Endothelial cell of umbilical vein (primary cell): ENCODE results near the gene GRM4. TPM values are rescaled to one million over a fixed set of nuclear protein-coding genes. Genes with fewer than 3 reads are reported as not detected.

Experiments
- BruUV-seq: library from RNA; stranded (reverse); fragments of 400-500 nt; replicated peaks from 2 replicates; lab custom pipeline; 2021; lab: Mats Ljungman, UMichigan
- CTCF ChIA-PET: fragments of 300-600, 350-600 bp; sonication (Branson Sonifier 250); formaldehyde crosslinking; loops from one replicate; lab custom pipeline; 2021; ENCODE audit warnings: antibody characterized with exemption, inconsistent platforms; lab: Charles Lee
- POLR2A ChIA-PET: fragments of 300-600, 350-600 bp; sonication (Branson Sonifier 250); formaldehyde crosslinking; loops from one replicate; lab custom pipeline; 2021; ENCODE audit warnings: antibody characterized with exemption, inconsistent platforms; lab: Charles Lee
- DNase-seq: peaks from one replicate; pipeline ENCODE4 v3.0.0-alpha.2; 2011; ENCODE audit warnings: low read depth, low spot score
- FAIRE-seq: peaks from 2 replicates; lab custom pipeline; 2011; peaks lifted over from hg19 to GRCh38; lab: Jason Lieb, UNC
- H2AFZ ChIP-seq: 2 replicates; pipeline ENCODE4 v1.6.0; 2012; ENCODE audit warnings: low read depth, low read length, control low read depth, inconsistent platforms
- H3K27ac ChIP-seq: 2 replicates; pipeline ENCODE4 v1.5.1; 2011; ENCODE audit warnings: low read depth, mild to moderate bottlenecking, control low read depth, low read length, moderate library complexity; ENCODE audit not compliant: insufficient read depth
- H3K27me3 ChIP-seq, 2 experiments: 2 replicates each; pipeline versions ENCODE4 v1.6.0 to v1.6.1; 2011; ENCODE audit warnings: low read length in 2 of 2, mixed read lengths in 1 of 2; ENCODE audit not compliant: control insufficient read depth in 2 of 2, insufficient read depth in 2 of 2
- H3K36me3 ChIP-seq, 2 experiments: 2 replicates in 1 of 2; 3 replicates in 1 of 2; pipeline ENCODE4 v1.5.1; 2011; ENCODE audit warnings: low read length in 2 of 2, mild to moderate bottlenecking in 1 of 2, moderate library complexity in 1 of 2; ENCODE audit not compliant: control insufficient read depth in 2 of 2, insufficient read depth in 2 of 2; ENCODE audit errors: extremely low read depth in 1 of 2
- H3K4me1 ChIP-seq: 3 replicates; pipeline ENCODE4 v1.5.1; 2011; ENCODE audit warnings: mild to moderate bottlenecking, low read length; ENCODE audit not compliant: control insufficient read depth, insufficient read depth; ENCODE audit errors: extremely low read depth
- H3K4me2 ChIP-seq: 2 replicates; pipeline ENCODE4 v1.6.1; 2011; ENCODE audit warnings: low read length, control low read depth, mixed read lengths; ENCODE audit not compliant: insufficient read depth
- H3K4me3 ChIP-seq, 3 experiments: fragments of 200-600 bp in 1 of 3; sonication (generic), shearing (Covaris generic) in 1 of 3; replicated peaks in 1 of 3; 2 replicates each; pipeline ENCODE4 v1.5.1; 2011 to 2016; ENCODE audit warnings: control low read depth in 3 of 3, low read length in 3 of 3, mild to moderate bottlenecking in 2 of 3, inconsistent platforms in 1 of 3, low read depth in 1 of 3, moderate library complexity in 1 of 3; ENCODE audit not compliant: insufficient read depth in 1 of 3
- H3K79me2 ChIP-seq: 2 replicates; pipeline ENCODE4 v1.6.0; 2012; ENCODE audit warnings: low read length, inconsistent platforms; ENCODE audit not compliant: control insufficient read depth, insufficient read depth
- H3K9ac ChIP-seq: replicated peaks from 2 replicates; pipeline ENCODE3; 2011; ENCODE audit warnings: low read length, control low read depth; ENCODE audit not compliant: insufficient read depth; ENCODE audit errors: extremely low read depth
- H3K9me1 ChIP-seq: replicated peaks from 3 replicates; pipeline ENCODE4 v1.6.0; 2011; ENCODE audit warnings: mild to moderate bottlenecking, low read length; ENCODE audit not compliant: control insufficient read depth, insufficient read depth; ENCODE audit errors: extremely low read depth
- H3K9me3 ChIP-seq: replicated peaks from 2 replicates; pipeline ENCODE4 v1.5.1; 2012; ENCODE audit warnings: low read length, inconsistent platforms; ENCODE audit not compliant: control insufficient read depth, insufficient read depth
- H4K20me1 ChIP-seq: replicated peaks from 2 replicates; pipeline ENCODE3; 2011; ENCODE audit warnings: mild to moderate bottlenecking, low read length; ENCODE audit not compliant: control insufficient read depth, insufficient read depth; ENCODE audit errors: extremely low read depth
- EZH2 ChIP-seq: IDR thresholded peaks from 2 replicates; pipeline ENCODE4 v1.6.1; 2012; ENCODE audit warnings: borderline replicate concordance, low read depth, mild to moderate bottlenecking, moderate library complexity, low read length, inconsistent platforms; ENCODE audit not compliant: severe bottlenecking
- FOS ChIP-seq: IDR thresholded peaks from 2 replicates; pipeline ENCODE4 v1.6.1; 2011; ENCODE audit warnings: mild to moderate bottlenecking, low read length, moderate library complexity, borderline replicate concordance; ENCODE audit not compliant: insufficient read depth
- GATA2 ChIP-seq: IDR thresholded peaks from 2 replicates; pipeline ENCODE4 v1.7.0; 2011; ENCODE audit warnings: low read depth, mild to moderate bottlenecking, moderate library complexity, mixed read lengths, low read length; ENCODE audit not compliant: insufficient read length, insufficient read depth
- JUN ChIP-seq: IDR thresholded peaks from 2 replicates; pipeline ENCODE4 v1.6.1; 2011; ENCODE audit warnings: borderline replicate concordance, low read depth; ENCODE audit not compliant: insufficient read length, insufficient read depth
- MAX ChIP-seq: IDR thresholded peaks from 2 replicates; pipeline ENCODE4 v1.6.1; 2011; ENCODE audit not compliant: insufficient read depth, insufficient read length
- MYC ChIP-seq: IDR thresholded peaks from one replicate; pipeline ENCODE4 v1.6.1; 2011; ENCODE audit warnings: mild to moderate bottlenecking, low read depth, low read length
- POLR2A ChIP-seq: IDR thresholded peaks from 2 replicates; pipeline ENCODE4 v1.6.1; 2012; ENCODE audit warnings: low read depth, mild to moderate bottlenecking, control low read depth, low read length
- POLR2AphosphoS5 ChIP-seq: IDR thresholded peaks from 2 replicates; pipeline ENCODE4 v1.6.1; 2012; ENCODE audit warnings: low read depth, mild to moderate bottlenecking, control low read depth, low read length, moderate library complexity; ENCODE audit not compliant: insufficient read depth
- dilution Hi-C: fragments of 300-500 bp; cut with MboI; formaldehyde crosslinking; loops from one replicate; pipeline ENCODE4 v1.15.0; 2019; ENCODE audit warnings: low sequenced_read_pairs; ENCODE audit not compliant: extremely low pct_ligation_motif_present
- intact Hi-C: fragments of 100-400 bp; cut with micrococcal nuclease; formaldehyde crosslinking; loops from one replicate; pipeline ENCODE4 v1.10.0; 2022
- polyA plus RNA-seq, 4 experiments: library from polyadenylated mRNA; depleted of rRNA in 3 of 4; stranded (reverse) in 3 of 4; unstranded in 1 of 4; fragments of >200 nt; gene quantifications; 2 replicates each; pipeline versions ENCODE4 v1.2.1 to v1.2.3, GENCODE V29; 2011 to 2012; ENCODE audit warnings: missing spikeins in 1 of 4
- total RNA-seq: library from RNA; stranded (reverse); gene quantifications from 2 replicates; pipeline ENCODE4 v1.2.3, GENCODE V29; 2021
- TF ChIP-seq, protein P1 (sequence below), 2 donors: IDR thresholded peaks; 1 replicate in 1 of 2; 2 replicates in 1 of 2; pipeline ENCODE4 v1.5.1; 2011; ENCODE audit warnings: low read length in 2 of 2, mild to moderate bottlenecking in 2 of 2, moderate library complexity in 2 of 2, control low read depth in 1 of 2, inconsistent platforms in 1 of 2, low read depth in 1 of 2; ENCODE audit not compliant: insufficient read depth in 1 of 2; ENCODE audit errors: extremely low read depth in 1 of 2

The GRM4 gene
- total and polyA plus RNA-seq, 2 donors (not counting 3 experiments of a cell fraction or from before 2014, with no cell fraction given), result 0.03 TPM; not detected in 1

DNA sequence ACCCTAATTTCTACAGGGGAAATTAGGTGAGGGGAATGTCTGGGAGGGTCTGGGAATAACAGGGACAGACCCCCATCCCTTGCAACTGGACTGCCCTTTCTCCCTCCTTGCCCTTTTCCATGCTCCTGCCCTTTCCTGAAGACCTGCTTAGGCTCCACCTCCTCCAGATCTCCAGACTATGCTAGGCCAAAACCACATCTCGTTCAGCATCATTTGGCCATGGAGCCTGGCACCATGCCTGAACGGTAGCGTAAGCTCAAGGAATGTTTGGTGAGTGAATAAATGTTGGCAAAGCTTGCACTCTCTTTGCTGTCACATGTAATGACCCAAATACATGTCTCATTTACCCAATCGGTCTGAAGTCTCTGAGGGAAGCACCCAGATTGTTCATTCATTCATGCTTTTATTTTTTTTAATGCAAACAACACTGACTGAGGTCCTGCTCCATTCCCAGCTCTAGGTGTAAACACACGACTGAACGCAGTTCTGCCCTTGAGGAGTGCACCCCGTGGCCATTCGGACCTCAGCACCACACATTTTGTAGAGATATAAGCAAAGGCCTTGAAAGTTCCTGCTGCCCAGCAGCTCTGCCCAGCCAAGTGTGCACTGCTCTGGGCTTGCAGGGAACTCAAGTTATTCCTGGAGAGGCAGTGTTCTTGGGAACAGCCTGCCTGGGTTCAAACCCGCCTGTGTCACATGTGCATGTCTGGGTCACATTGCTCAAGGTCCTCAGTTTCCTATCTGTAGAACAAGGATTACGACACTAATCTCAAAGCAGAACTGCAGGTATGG, 1.1 kb upstream of the GRM4 start:
- Histone ChIP-seq H3K27ac (no peak overlapping the region), H4K20me1 (no peaks in the 10 kb centered on the region), H3K9me3 (no peaks in the 10 kb centered on the region), H3K4me1 (no peaks in the 10 kb centered on the region), H3K9me1 (no peaks in the 10 kb centered on the region), H3K79me2 (no peaks in the 10 kb centered on the region), H3K4me2 (no peak overlapping the region), H3K9ac (no peak overlapping the region), H3K27me3 (peaks cover 55 to 62% of the 10 kb centered on the region in 2 experiments), H3K4me3 (no peak overlapping the region), H3K36me3 (no peaks in the 10 kb centered on the region), H2AFZ (no peak overlapping the region)
- BruUV-seq, result no TSS peak
- no peak for DNase-seq
- ChIA-PET CTCF (interaction anchor here (1.3 to 1.7 kb wide), 3 partner anchors 17 to 378 kb away, joined by 3 to 7 read pairs (median 6); no protein-coding TSS in a partner anchor), POLR2A (no interaction called here)
- TF ChIP-seq MAX (no peak), POLR2A (no peak), JUN (no peak), FOS (no peak), MYC (no peak), EZH2 (no peak), GATA2 (no peak), POLR2AphosphoS5 (no peak)
- TF ChIP-seq, protein P1, sequence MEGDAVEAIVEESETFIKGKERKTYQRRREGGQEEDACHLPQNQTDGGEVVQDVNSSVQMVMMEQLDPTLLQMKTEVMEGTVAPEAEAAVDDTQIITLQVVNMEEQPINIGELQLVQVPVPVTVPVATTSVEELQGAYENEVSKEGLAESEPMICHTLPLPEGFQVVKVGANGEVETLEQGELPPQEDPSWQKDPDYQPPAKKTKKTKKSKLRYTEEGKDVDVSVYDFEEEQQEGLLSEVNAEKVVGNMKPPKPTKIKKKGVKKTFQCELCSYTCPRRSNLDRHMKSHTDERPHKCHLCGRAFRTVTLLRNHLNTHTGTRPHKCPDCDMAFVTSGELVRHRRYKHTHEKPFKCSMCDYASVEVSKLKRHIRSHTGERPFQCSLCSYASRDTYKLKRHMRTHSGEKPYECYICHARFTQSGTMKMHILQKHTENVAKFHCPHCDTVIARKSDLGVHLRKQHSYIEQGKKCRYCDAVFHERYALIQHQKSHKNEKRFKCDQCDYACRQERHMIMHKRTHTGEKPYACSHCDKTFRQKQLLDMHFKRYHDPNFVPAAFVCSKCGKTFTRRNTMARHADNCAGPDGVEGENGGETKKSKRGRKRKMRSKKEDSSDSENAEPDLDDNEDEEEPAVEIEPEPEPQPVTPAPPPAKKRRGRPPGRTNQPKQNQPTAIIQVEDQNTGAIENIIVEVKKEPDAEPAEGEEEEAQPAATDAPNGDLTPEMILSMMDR (IDR thresholded peaks at IDR 0.05; ENCODE audit: extremely low read depth in 1 of 2, insufficient read depth in 1 of 2, low read depth in 1 of 2, low read length in 2 of 2), result no peak
- intact Hi-C loops (loop anchor here (5.0 kb wide), 1 partner anchor 110 kb away; no protein-coding TSS in a partner anchor), dilution Hi-C loops (no loop called here)
- FAIRE-seq, result no peak
